Measurements from ENCODE around the gene SCN10A. TPM values are rescaled to one million over a fixed set of nuclear protein-coding genes. Genes with fewer than 3 reads are reported as not detected.

Gene SCN10A
- polyA plus RNA-seq, 1 of the 3 experiments (the other 2 are of a cell fraction): not detected

- peak; percentile 14 for DNase-seq
- Histone ChIP-seq H3K36me3 (replicated peaks in 1 of 2; ENCODE audit: control insufficient read depth in 1 of 2, insufficient read depth in 2 of 2, low read length in 1 of 2) (no peaks in the 10 kb centered on the region), H3K9me2 (no peaks in the 10 kb centered on the region), H3K4me1 (ENCODE audit: control insufficient read depth in 1 of 2, insufficient read depth in 2 of 2, low read depth in 1 of 2, low read length in 1 of 2) (no peaks in the 10 kb centered on the region), H3F3A (replicated peaks; ENCODE audit: insufficient read depth) (no peaks in the 10 kb centered on the region), H3K79me2 (ENCODE audit: insufficient read depth) (no peaks in the 10 kb centered on the region), H3K9me3 (no peaks in the 10 kb centered on the region), H3K4me3 (ENCODE audit: low read depth in 2 of 2, low read length in 1 of 2) (no peak overlapping the region), H4K20me1 (ENCODE audit: insufficient read depth) (no peaks in the 10 kb centered on the region), H3K9ac (no peak overlapping the region), H3K4me2 (no peak overlapping the region), H3K27ac (ENCODE audit: low read depth in 2 of 2, low read length in 1 of 2) (no peak overlapping the region), H2AFZ (ENCODE audit: low read depth) (no peak overlapping the region), H3K27me3 (ENCODE audit: insufficient read depth) (no peaks in the 10 kb centered on the region)
- 31% methylated on average over 4 of the region's 4 CpGs for WGBS (ENCODE audit: low lambda C conversion rate)
- ChIA-PET POLR2A (no interaction called here), CTCF (no interaction called here)
- TF ChIP-seq RAD21 (IDR thresholded peaks at IDR 0.05; ENCODE audit: low read length) (peak; percentile 25; the same call in 1 of the 2 replicates), EZH2phosphoT487 (IDR thresholded peaks at IDR 0.05; ENCODE audit: borderline replicate concordance, low read depth) (no peak), CTCF (IDR thresholded peaks at IDR 0.05) (peak; percentile 36), ELF1 (IDR thresholded peaks at IDR 0.05) (no peak), FOXJ3 (CRISPR knock-in tag; IDR thresholded peaks at IDR 0.05) (no peak), FOXM1 (IDR thresholded peaks at IDR 0.05; ENCODE audit: low read depth) (no peak), USF2 (IDR thresholded peaks at IDR 0.05; ENCODE audit: borderline replicate concordance, low read depth, low read length) (no peak), SIN3A (IDR thresholded peaks at IDR 0.05; ENCODE audit: borderline replicate concordance, low read depth, low read length) (no peak), REST (IDR thresholded peaks at IDR 0.05; ENCODE audit: low read depth, low read length) (no peak), MXI1 (IDR thresholded peaks at IDR 0.05; ENCODE audit: low read depth, low read length) (no peak)
Observed at GRCh38 chr3:38782148-38782547, 33.9 kb downstream of the SCN10A start.

GRCh38 chr3:38773528-38773927 lies 42.5 kb downstream of the SCN10A start:
- Histone ChIP-seq H4K20me1 (ENCODE audit: insufficient read depth) (no peaks in the 10 kb centered on the region), H3K4me3 (ENCODE audit: low read depth in 2 of 2, low read length in 1 of 2) (no peak overlapping the region), H3K9ac (no peak overlapping the region), H3K4me2 (no peak overlapping the region), H3K27ac (ENCODE audit: low read depth in 2 of 2, low read length in 1 of 2) (no peak overlapping the region), H2AFZ (ENCODE audit: low read depth) (no peak overlapping the region), H3K9me3 (no peaks in the 10 kb centered on the region), H3K9me2 (no peaks in the 10 kb centered on the region), H3K36me3 (replicated peaks in 1 of 2; ENCODE audit: control insufficient read depth in 1 of 2, insufficient read depth in 2 of 2, low read length in 1 of 2) (no peaks in the 10 kb centered on the region), H3F3A (replicated peaks; ENCODE audit: insufficient read depth) (no peaks in the 10 kb centered on the region), H3K4me1 (ENCODE audit: control insufficient read depth in 1 of 2, insufficient read depth in 2 of 2, low read depth in 1 of 2, low read length in 1 of 2) (no peaks in the 10 kb centered on the region), H3K27me3 (ENCODE audit: insufficient read depth) (no peaks in the 10 kb centered on the region), H3K79me2 (ENCODE audit: insufficient read depth) (no peaks in the 10 kb centered on the region)
- no peak for DNase-seq
- ChIA-PET CTCF (interaction anchor here (1.2 to 1.5 kb wide), 2 partner anchors 35 to 122 kb away, joined by 3 to 4 read pairs; no protein-coding TSS in a partner anchor), POLR2A (no interaction called here)
- no peak for TF ChIP-seq RFX5 (IDR thresholded peaks at IDR 0.05; ENCODE audit: low read length)
- TF ChIP-seq FOSL2 (IDR thresholded peaks at IDR 0.05; ENCODE audit: borderline replicate concordance, low read depth): no peak
- no peak for TF ChIP-seq GABPA (IDR thresholded peaks at IDR 0.05; ENCODE audit: low read depth)
- TF ChIP-seq MXI1 (IDR thresholded peaks at IDR 0.05; ENCODE audit: low read depth, low read length): no peak
- no peak for TF ChIP-seq ELF1 (IDR thresholded peaks at IDR 0.05)
- TF ChIP-seq JUND (IDR thresholded peaks at IDR 0.05): no peak
- no peak for TF ChIP-seq RXRA (IDR thresholded peaks at IDR 0.05; ENCODE audit: borderline replicate concordance, low read depth)
- TF ChIP-seq EP300 (IDR thresholded peaks at IDR 0.05; ENCODE audit: borderline replicate concordance in 1 of 2, low read depth in 1 of 2, low read length in 1 of 2): no peak
- no peak for TF ChIP-seq TAF1 (IDR thresholded peaks at IDR 0.05; ENCODE audit: borderline replicate concordance, low read depth, low read length)
- no peak for TF ChIP-seq MAX (IDR thresholded peaks at IDR 0.05; ENCODE audit: low read depth)
- TF ChIP-seq IRF3 (IDR thresholded peaks at IDR 0.05; ENCODE audit: low read depth, low read length): no peak
- no peak for TF ChIP-seq POLR2AphosphoS5 (IDR thresholded peaks at IDR 0.05; ENCODE audit: low read depth, low read length)
- TF ChIP-seq RCOR1 (IDR thresholded peaks at IDR 0.05; ENCODE audit: low read length): no peak
- TF ChIP-seq FOXJ3 (CRISPR knock-in tag; IDR thresholded peaks at IDR 0.05): no peak
- no peak for TF ChIP-seq SIN3A (IDR thresholded peaks at IDR 0.05; ENCODE audit: borderline replicate concordance, low read depth, low read length)
- TF ChIP-seq NRF1 (IDR thresholded peaks at IDR 0.05; ENCODE audit: low read depth, low read length): no peak

All from SK-N-SH (cell line).